Skeletal muscle tissue (tissue), 4 donors: Measurements from ENCODE around the gene CFAP57. TPM values are rescaled to one million over a fixed set of nuclear protein-coding genes. Genes with fewer than 3 reads are reported as not detected.

Experiments
- H3K27ac ChIP-seq: one replicate; pipeline ENCODE4 v1.7.0; 2013; ENCODE audit warnings: mild to moderate bottlenecking, low read depth, low read length, inconsistent platforms
- H3K27me3 ChIP-seq, 3 donors: one replicate each; pipeline ENCODE4 v1.7.0; 2013; ENCODE audit warnings: low read length in 3 of 3; ENCODE audit not compliant: control insufficient read depth in 3 of 3, insufficient read depth in 3 of 3
- H3K36me3 ChIP-seq, 3 donors: one replicate each; pipeline ENCODE4 v1.7.0; 2013; ENCODE audit warnings: low read length in 3 of 3; ENCODE audit not compliant: control insufficient read depth in 3 of 3, insufficient read depth in 3 of 3
- H3K4me1 ChIP-seq, 3 donors: one replicate each; pipeline ENCODE4 v1.7.0; 2013; ENCODE audit warnings: low read length in 3 of 3, mild to moderate bottlenecking in 3 of 3; ENCODE audit not compliant: control insufficient read depth in 3 of 3, insufficient read depth in 3 of 3
- H3K4me3 ChIP-seq, 3 donors: one replicate each; pipeline ENCODE4 v1.7.0; 2013; ENCODE audit warnings: low read length in 3 of 3
- H3K9ac ChIP-seq, 3 donors: one replicate each; pipeline ENCODE4 v1.7.0; 2013; ENCODE audit warnings: low read length in 3 of 3, mild to moderate bottlenecking in 3 of 3, moderate library complexity in 2 of 3, low read depth in 1 of 3
- H3K9me3 ChIP-seq, 3 donors: one replicate each; pipeline ENCODE4 v1.7.0; 2013; ENCODE audit warnings: low read length in 3 of 3; ENCODE audit not compliant: control insufficient read depth in 3 of 3
- total RNA-seq: library from RNA; depleted of rRNA; stranded (reverse); fragments of >200 nt; gene quantifications from one replicate; pipeline ENCODE4 v1.2.3, GENCODE V29; 2014
- donor health status: Osteomylitis.

The CFAP57 gene
- total RNA-seq, 1 donor from 2014 or later, result 0.52 TPM

DNA sequence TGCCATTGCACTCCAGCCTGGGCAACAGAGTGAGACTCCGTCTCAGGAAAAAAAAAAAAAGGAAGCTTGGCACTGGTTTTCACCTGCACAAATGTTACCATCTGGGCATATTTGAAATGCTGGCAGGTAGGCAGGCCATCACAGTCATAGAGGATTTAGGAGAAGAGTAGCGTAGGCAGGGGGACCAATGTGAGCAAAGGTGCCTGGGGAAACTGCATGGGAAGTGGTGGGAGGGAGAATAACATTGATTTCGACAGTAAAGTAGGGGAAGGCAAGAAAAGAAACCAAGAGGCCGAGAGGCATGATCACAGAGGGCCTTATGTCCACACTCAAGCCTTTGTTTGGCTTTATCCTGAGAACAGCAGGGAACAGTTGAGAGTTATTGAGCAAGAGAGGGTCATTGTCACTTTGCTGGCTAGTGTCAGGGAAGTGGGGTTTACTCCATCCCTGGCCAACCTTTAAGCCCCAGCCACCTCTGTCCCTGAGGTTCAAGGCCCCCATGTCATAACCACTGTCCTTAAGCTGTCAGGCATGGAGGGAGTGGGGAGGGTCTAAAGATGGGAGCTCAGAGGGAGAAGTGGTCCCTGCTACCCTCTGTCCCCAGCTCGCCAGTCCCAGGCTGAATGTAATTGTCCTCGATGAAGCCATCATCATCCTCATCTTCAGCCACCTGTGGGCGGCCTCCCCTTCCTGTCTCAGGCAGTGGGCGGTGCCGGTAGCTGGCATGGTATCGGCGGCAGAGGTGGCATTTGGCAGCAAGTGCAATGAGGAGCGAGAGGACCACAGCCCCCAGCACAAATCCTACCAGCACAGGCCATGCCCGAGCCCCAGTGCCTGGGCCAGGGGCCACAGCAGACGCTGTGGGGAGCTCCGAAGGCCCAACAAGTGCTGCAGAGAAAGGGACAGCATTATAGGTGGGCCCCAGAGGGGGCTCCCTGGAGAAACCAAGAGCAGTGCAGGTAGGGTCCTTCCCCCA lies 110.4 kb downstream of the CFAP57 start:
- Histone ChIP-seq H3K27me3 (peaks cover 0 to 9% (median 2%) of the 10 kb centered on the region in 3 donors), H3K36me3 (no peaks in the 10 kb centered on the region), H3K27ac (no peak overlapping the region), H3K4me3 (no peak overlapping the region), H3K9me3 (no peaks in the 10 kb centered on the region), H3K4me1 (no peaks in the 10 kb centered on the region), H3K9ac (no peak overlapping the region)

DNA sequence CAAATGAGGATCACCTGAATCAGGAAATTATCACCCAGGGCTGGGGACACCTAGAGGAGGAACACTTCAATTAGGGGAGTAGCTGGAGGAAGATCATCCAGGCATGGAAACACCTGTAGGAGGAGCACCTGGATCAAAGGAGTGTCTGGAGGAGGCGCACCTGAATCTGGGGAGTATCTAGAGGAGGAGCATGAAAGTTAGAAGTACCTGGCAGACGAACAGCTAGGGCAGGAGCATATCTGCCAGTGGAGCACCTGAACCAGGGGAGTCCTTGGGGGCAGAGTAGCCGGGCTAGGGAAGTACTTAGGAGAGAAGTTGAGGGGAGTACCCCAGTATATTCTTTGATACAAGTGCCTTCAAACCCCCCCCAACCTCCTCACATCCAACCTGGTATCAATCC lies 111.9 kb downstream of the CFAP57 start:
- no peaks in the 10 kb centered on the region for H3K9me3 ChIP-seq
- no peak overlapping the region for H3K4me3 ChIP-seq
- no peaks in the 10 kb centered on the region for H3K4me1 ChIP-seq
- no peak overlapping the region for H3K9ac ChIP-seq
- no peak overlapping the region for H3K27ac ChIP-seq
- H3K27me3 ChIP-seq, result peaks cover 0 to 9% (median 0%) of the 10 kb centered on the region in 3 donors
- no peaks in the 10 kb centered on the region for H3K36me3 ChIP-seq

DNA sequence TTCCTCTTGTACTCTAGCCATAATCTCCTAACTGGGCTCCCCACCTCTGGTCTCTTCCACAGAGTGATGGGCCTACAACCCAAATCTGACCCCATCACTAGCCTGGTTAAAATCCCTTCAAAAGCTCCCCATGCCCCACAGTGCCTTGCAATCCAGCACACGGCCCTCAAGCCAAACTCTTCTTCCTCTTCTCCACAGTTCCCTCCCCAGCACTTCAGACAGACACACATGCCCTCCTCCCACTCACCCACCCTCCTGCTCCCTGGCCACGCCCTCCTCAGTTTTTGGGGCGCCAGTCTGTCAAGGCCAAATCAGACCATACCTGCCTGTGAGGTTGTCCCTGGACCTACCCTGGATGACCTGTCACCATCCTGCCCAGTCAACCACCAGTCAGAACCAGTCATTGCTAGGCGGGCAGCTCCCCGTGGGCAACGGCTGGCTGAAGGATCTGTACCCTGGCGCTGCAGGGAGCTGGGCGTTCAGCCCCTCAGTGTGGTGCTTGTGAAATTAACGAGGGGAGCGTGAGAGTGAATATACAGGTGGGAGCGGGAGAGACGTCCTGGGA lies 112.5 kb downstream of the CFAP57 start:
- no peaks in the 10 kb centered on the region for H3K36me3 ChIP-seq
- H3K27ac ChIP-seq, result no peak overlapping the region
- H3K9me3 ChIP-seq, result no peaks in the 10 kb centered on the region
- H3K4me3 ChIP-seq, result no peak overlapping the region
- no peak overlapping the region for H3K9ac ChIP-seq
- H3K4me1 ChIP-seq, result no peaks in the 10 kb centered on the region
- H3K27me3 ChIP-seq, result peaks cover 0 to 9% (median 0%) of the 10 kb centered on the region in 3 donors

DNA sequence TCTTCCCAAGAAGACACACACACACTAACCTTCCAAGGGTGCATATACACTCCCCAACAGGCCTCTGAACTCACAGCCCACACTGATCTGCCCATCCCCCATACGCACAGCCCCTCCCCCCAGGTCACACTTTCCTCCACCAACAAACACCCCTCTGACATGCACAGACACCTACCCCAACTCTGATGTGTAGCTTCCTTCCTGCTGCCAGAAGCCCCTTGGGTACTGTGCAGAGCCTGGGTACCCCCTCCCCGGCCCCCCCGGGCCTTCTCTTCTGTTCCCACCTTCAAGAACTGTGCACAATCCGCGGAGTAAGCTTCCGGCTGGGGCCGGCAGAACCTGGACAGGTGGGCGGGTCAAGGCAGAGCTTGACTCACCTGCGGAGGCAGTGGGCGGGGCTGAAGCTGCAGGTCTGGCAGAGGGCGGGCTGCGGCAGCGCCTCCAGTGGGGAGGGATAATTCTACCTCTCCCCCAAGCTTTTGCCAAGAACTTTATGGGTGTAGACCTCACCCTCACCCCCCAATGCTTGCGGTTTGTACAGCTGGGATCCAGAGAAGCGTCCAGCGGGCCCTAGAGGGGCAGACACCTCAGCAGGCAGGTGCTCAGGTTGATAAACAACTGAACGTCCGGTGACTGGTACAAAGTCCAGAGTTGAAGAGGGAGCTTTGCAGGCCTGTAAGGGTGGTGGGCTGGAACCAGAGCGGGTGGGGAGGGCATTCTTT lies 113.3 kb downstream of the CFAP57 start, which contains the start of gene C1orf210:
TSS of gene C1orf210 (minus strand) at position 313 of the 722 bp plus-strand sequence. CDS start 2,311 bp downstream, outside the sequence.
- H3K4me3 ChIP-seq, result no peak within 1 kb of the TSS
- no peak within 1 kb of the TSS for H3K9ac ChIP-seq
- peaks cover 0 to 9% (median 0%) of the 10 kb centered on the region in 3 donors for H3K27me3 ChIP-seq
- H3K36me3 ChIP-seq, result no peaks in the 10 kb centered on the region
- no peaks in the 10 kb centered on the region for H3K4me1 ChIP-seq
- no peak within 1 kb of the TSS for H3K27ac ChIP-seq
- no peaks in the 10 kb centered on the region for H3K9me3 ChIP-seq

DNA sequence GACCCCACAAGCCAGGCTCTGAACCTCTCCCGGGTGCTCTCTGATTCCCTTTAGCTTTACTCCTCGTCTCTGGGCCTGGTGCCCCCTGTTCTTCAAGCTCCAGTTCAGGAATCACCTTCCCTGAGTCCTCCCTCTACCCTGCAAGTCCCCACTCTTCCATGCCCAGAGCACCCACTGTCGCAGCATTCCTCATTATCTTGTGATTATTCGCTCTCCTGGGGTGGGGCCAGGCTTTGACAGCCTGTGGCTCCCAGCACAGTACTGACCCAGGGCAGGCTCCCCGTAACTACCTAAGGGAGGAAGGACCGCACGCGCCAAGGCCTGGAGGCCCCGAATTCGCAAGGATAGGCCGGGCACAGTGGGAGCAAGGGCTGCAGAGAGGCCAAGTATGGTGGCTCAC lies 114.0 kb downstream of the CFAP57 start:
- no peak overlapping the region for H3K4me3 ChIP-seq
- peaks cover 0 to 9% (median 0%) of the 10 kb centered on the region in 3 donors for H3K27me3 ChIP-seq
- no peaks in the 10 kb centered on the region for H3K9me3 ChIP-seq
- no peak overlapping the region for H3K27ac ChIP-seq
- H3K9ac ChIP-seq, result no peak overlapping the region
- H3K4me1 ChIP-seq, result no peaks in the 10 kb centered on the region
- H3K36me3 ChIP-seq, result no peaks in the 10 kb centered on the region

DNA sequence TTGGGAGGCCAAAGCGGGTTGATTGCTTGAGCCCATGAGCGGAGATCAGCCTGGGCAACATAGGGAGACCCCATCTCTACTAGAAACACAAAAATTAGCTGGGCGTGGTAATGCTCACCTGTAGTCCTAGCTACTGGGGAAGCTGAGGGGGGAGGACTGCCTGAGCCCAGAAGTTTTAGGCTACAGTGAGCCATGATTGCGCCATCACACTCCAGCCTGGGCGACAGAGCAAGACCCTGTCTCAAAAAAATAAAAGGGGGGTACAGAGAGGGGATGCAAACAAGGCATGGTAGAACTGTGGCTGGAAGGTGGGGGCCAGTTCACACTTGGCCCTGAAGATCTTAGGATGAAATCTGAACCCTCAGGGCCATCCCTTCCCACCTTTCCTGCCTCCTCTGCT lies 114.4 kb downstream of the CFAP57 start:
- no peak overlapping the region for H3K9ac ChIP-seq
- no peaks in the 10 kb centered on the region for H3K36me3 ChIP-seq
- peaks cover 0 to 9% (median 0%) of the 10 kb centered on the region in 3 donors for H3K27me3 ChIP-seq
- no peaks in the 10 kb centered on the region for H3K9me3 ChIP-seq
- no peaks in the 10 kb centered on the region for H3K4me1 ChIP-seq
- no peak overlapping the region for H3K4me3 ChIP-seq
- no peak overlapping the region for H3K27ac ChIP-seq

DNA sequence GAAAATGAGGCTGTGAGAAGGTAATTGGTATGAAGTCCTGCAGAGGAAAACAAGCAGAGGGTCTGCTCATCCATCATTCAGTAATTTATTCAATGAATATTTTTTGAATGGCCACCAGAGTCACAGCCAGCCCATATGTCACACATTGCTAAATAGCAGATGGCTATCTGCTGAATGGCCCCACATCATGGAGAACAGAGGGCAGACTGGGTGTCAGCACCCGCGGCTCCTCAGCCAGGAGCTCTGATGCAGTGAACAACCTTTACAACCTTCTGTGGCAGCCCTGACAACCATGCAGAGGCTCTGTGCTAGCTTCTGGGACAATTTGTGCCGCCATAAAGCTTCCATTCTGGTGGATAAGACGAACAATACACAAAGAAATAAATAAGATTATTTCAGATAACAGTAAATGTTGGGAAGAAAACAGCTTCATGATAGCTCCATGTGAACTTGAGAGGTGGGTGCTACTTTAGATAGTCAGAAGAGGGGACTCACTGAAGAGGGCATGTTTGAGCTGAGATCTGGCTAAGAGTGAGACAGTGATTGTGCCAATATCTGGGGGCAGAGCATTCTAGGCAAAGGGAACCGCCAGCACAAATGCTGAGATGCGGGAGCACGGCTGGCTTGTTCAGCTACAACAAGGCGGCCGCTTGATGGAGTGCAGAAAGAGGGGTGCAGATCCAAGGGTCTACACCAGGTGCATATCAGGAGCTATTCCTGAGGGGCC lies 116.1 kb downstream of the CFAP57 start:
- H3K27ac ChIP-seq, result no peak overlapping the region
- no peak overlapping the region for H3K9ac ChIP-seq
- H3K4me3 ChIP-seq, result no peak overlapping the region
- H3K36me3 ChIP-seq, result no peaks in the 10 kb centered on the region
- H3K4me1 ChIP-seq, result peaks cover 0 to 2% (median 0%) of the 10 kb centered on the region in 3 donors
- no peaks in the 10 kb centered on the region for H3K9me3 ChIP-seq
- peaks cover 0 to 9% (median 0%) of the 10 kb centered on the region in 3 donors for H3K27me3 ChIP-seq

DNA sequence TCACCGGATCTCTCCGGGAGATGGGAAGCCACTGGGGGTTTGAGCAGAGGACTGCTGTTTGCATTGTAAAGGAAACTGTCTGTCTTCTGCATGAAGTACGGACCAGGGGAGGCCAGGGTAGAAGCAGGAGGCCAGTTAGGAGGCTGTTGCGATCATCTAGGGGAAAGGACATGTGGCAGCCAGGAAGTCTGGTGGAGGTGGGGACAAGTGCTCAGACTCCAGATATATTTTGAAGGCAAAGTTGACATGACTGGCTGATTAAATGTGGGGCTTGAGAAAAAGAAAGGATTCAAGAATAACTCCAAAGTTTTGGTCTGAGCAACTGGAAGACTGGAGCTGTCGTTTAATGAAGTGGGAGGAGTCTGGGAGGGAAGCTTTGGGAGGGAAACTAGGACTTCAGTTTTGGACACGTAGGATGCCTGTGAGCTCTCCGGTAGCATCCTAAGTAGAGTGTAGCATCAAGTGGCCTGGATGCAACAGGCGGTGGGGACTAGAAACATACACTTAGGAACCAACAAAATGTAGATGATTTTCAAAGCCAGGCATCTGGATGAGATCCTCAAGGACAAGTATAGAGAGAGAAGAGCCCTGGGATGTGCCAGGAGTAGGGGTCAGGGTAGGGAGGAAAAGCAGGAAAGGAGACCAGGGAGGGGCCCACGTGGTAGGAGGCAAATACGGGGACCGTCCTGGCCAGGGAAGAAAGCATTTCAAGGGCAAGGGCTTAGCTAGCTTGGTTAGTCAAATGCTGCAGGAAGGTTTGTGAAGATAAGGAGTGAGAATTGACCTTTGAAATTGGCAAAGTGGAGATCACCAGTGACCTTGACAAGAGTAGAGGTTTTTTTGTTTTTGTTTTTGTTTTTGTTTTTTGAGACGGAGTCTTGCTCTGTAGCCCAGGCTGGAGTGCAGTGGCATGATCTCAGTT lies 116.9 kb downstream of the CFAP57 start:
- no peak overlapping the region for H3K4me3 ChIP-seq
- H3K36me3 ChIP-seq, result no peaks in the 10 kb centered on the region
- no peak overlapping the region for H3K9ac ChIP-seq
- no peaks in the 10 kb centered on the region for H3K9me3 ChIP-seq
- peaks cover 0 to 8% (median 4%) of the 10 kb centered on the region in 3 donors for H3K4me1 ChIP-seq
- H3K27me3 ChIP-seq, result peaks cover 0 to 6% (median 0%) of the 10 kb centered on the region in 3 donors
- no peak overlapping the region for H3K27ac ChIP-seq

DNA sequence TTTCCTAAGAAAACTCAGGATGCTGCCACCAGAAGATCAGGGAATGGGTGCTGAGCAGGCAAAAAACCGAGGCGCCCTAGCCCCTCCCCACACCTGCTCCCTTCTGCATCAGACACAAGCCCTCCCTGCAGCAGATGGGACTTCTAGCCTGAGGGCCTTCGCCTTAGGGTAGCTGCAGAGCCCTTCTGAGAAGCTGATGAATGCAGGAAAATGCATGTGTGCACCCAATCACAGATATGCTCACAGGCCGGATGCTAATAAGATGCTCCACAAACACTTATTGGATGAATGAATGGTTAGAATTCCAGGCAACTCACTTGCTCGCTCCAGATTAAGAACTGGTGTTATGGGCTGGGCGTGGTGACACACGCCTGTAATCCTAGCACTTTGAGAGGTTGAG lies 120.1 kb downstream of the CFAP57 start:
- Histone ChIP-seq H3K27ac (no peak overlapping the region), H3K4me3 (no peak overlapping the region), H3K27me3 (no peaks in the 10 kb centered on the region), H3K9ac (no peak overlapping the region), H3K4me1 (peaks cover 2 to 19% (median 12%) of the 10 kb centered on the region in 3 donors), H3K36me3 (no peaks in the 10 kb centered on the region), H3K9me3 (no peaks in the 10 kb centered on the region)
